Esophagus muscularis mucosa (tissue), 3 donors: ENCODE data around the gene S100A1.

ENCODE experiments used
- POLR2AphosphoS5 ChIP-seq, 2 donors: sonication (generic); formaldehyde crosslinking; IDR thresholded peaks; one replicate each; pipeline ENCODE4 v1.6.1; 2017; ENCODE audit warnings: antibody characterized with exemption in 2 of 2
- TF ChIP-seq, protein P1 (sequence below), 3 experiments: fragments of 200-600 bp in 2 of 3; fragments of 450-650 bp in 1 of 3; sonication (generic) in 2 of 3; IDR thresholded peaks; one replicate each; pipeline ENCODE4 v1.5.1; 2017 to 2019; ENCODE audit warnings: antibody characterized with exemption in 3 of 3, mild to moderate bottlenecking in 2 of 3, moderate library complexity in 1 of 3

DNA sequence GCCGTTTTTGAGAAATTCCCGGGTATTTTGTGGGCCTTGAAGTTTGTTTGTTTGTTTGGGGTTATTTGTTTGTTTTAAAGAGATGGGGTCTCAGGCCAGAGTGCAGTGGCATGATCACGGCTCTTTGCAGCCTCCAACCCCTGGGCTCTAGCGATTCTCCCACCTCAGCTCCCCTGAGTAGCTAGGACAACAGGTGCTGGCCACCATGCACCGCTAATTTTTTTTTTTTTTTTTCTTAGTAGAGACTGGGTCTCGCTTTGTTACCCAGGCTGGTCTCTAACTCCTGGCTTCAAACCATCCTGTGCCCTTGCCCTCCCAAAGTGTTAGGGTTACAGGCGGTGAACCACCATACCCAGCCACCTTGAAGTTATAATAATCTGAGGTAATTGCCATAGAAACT is 7.6 kb downstream of the S100A1 start:
- TF ChIP-seq, protein P1, sequence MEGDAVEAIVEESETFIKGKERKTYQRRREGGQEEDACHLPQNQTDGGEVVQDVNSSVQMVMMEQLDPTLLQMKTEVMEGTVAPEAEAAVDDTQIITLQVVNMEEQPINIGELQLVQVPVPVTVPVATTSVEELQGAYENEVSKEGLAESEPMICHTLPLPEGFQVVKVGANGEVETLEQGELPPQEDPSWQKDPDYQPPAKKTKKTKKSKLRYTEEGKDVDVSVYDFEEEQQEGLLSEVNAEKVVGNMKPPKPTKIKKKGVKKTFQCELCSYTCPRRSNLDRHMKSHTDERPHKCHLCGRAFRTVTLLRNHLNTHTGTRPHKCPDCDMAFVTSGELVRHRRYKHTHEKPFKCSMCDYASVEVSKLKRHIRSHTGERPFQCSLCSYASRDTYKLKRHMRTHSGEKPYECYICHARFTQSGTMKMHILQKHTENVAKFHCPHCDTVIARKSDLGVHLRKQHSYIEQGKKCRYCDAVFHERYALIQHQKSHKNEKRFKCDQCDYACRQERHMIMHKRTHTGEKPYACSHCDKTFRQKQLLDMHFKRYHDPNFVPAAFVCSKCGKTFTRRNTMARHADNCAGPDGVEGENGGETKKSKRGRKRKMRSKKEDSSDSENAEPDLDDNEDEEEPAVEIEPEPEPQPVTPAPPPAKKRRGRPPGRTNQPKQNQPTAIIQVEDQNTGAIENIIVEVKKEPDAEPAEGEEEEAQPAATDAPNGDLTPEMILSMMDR (IDR thresholded peaks at IDR 0.05): no peak
- TF ChIP-seq POLR2AphosphoS5 (IDR thresholded peaks at IDR 0.05): no peak
